K562 (cell line): ENCODE data around the gene GRB2. TPM values are rescaled to one million over a fixed set of nuclear protein-coding genes. Genes with fewer than 3 reads are reported as not detected.

Experiments
- ATF7 ChIP-seq: fragments of 450-650 bp; IDR thresholded peaks from 2 replicates; pipeline ENCODE4 v1.7.1; 2014; ENCODE audit warnings: mild to moderate bottlenecking, moderate library complexity
- GATA2 ChIP-seq: sonication (generic); formaldehyde crosslinking; IDR thresholded peaks from 2 replicates; pipeline ENCODE4 v1.4.0; 2020; ENCODE audit warnings: mild to moderate bottlenecking, missing genetic modification reagents
- HDAC2 ChIP-seq: fragments of 450-650 bp; IDR thresholded peaks from 2 replicates; pipeline ENCODE4 v1.6.1; 2016; ENCODE audit warnings: mild to moderate bottlenecking
- MAFG ChIP-seq: fragments of 450-650 bp; conservative IDR thresholded peaks from 2 replicates; pipeline ENCODE4 v1.6.1; 2016; ENCODE audit warnings: missing genetic modification characterization, missing compliant biosample characterization
- MTA1 ChIP-seq: fragments of 450-650 bp; IDR thresholded peaks from 2 replicates; pipeline ENCODE4 v1.6.1; 2017; ENCODE audit warnings: borderline replicate concordance
- TRIM24 ChIP-seq, 2 experiments: fragments of 450-650 bp; IDR thresholded peaks; 2 replicates each; pipeline ENCODE4 v1.6.1; 2016
- ZNF121 ChIP-seq: sonication (generic); formaldehyde crosslinking; conservative IDR thresholded peaks from 2 replicates; pipeline ENCODE4 v1.8.0; 2022; ENCODE audit warnings: missing genetic modification reagents
- ZNF384 ChIP-seq: IDR thresholded peaks from 2 replicates; pipeline ENCODE4 v1.6.1; 2012; ENCODE audit warnings: low read depth, low read length, improper control_type of control experiment
- polyA plus RNA-seq, 8 experiments: library from polyadenylated mRNA; depleted of rRNA in 4 of 8; stranded (reverse) in 5 of 8; unstranded in 3 of 8; fragments of >200 nt; fragmentation: Nextera tagmentation in 2 of 8; fragmentation: Illumina TruSeq in 1 of 8; extraction: Ambion mirVana in 2 of 8; extraction: Trizol in 1 of 8; gene quantifications; 2 replicates each; pipeline versions ENCODE4 v1.2.1 to v1.2.3, GENCODE V29; 2011 to 2014; ENCODE audit warnings: inconsistent platforms in 1 of 8, missing spikeins in 1 of 8
- total RNA-seq, 7 experiments: library from RNA; depleted of rRNA in 6 of 7; stranded (reverse); fragments of >200 nt in 6 of 7; fragmentation: Illumina TruSeq in 2 of 7; extraction: Trizol in 2 of 7; gene quantifications; 2 replicates each; pipeline versions ENCODE4 v1.2.1 to v1.2.3, GENCODE V29; 2011 to 2021; ENCODE audit warnings: low replicate concordance in 1 of 7
- TF ChIP-seq, protein P1 (sequence below), 2 experiments: fragments of 450-650 bp; IDR thresholded peaks; 2 replicates each; pipeline ENCODE4 v1.6.1; 2018; ENCODE audit warnings: mild to moderate bottlenecking in 2 of 2, low read depth in 1 of 2; ENCODE audit not compliant: partially characterized antibody in 2 of 2
- TF ChIP-seq, protein P2 (sequence below): sonication (generic); IDR thresholded peaks from 2 replicates; pipeline ENCODE4 v1.6.1; 2016
- TF ChIP-seq, protein P3 (sequence below): fragments of 450-650 bp; IDR thresholded peaks from 2 replicates; pipeline ENCODE4 v1.6.1; 2016; ENCODE audit warnings: antibody characterized with exemption
- TF ChIP-seq, protein P4 (sequence below): fragments of 450-650 bp; IDR thresholded peaks from 2 replicates; pipeline ENCODE4 v1.6.1; 2017; ENCODE audit warnings: antibody characterized with exemption

Gene GRB2
- total and polyA plus RNA-seq, 9 of the 15 experiments (the other 6 are each of a cell fraction or from before 2014, with no cell fraction given) = 57.2 to 136 (median 84.8) TPM

DNA sequence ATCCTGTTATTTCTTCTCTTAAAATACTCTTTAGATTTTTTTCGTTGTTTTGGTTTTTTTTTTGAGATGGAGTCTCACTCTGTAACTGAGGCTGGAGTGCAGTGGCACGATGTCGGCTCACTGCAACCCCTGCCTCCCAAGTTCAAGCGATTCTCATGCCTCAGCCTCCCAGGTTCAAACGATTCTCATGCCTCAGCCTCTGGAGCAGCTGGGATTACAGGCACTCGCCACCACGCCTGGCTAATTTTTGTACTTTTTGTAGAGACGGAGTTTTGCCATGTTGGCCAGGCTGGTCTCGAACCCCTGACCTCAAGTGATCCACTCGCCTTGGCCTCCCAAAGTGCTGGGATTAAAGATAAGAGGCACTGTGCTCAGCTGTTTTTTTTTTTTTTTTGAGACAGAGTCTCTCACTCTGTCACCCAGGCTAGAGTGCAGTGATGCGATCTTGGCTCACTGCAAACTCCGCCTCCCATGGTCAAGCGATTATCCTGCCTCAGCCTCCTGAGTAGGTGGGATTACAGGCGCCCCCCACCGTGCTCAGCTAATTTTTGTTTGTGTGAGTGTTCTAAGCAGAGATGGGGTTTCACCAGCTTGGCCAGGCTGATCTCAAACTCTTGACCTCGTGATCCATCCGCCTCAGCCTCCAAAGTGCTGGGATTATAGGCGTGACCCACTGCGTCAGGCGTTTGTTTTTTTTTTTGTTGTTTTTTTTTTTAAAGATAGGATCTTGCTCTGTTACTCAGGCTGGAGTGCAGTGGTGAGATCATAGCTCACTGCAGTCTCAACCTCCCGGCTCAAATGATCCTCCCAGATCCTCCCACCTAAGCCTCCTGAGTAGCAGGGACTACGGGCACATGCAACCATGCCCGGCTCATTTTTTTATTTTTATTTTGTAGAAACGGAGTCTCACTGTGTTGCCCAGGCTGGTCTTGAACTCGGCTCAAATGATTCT lies 37.4 kb downstream of the GRB2 start (continued):
- TF ChIP-seq, protein P1, sequence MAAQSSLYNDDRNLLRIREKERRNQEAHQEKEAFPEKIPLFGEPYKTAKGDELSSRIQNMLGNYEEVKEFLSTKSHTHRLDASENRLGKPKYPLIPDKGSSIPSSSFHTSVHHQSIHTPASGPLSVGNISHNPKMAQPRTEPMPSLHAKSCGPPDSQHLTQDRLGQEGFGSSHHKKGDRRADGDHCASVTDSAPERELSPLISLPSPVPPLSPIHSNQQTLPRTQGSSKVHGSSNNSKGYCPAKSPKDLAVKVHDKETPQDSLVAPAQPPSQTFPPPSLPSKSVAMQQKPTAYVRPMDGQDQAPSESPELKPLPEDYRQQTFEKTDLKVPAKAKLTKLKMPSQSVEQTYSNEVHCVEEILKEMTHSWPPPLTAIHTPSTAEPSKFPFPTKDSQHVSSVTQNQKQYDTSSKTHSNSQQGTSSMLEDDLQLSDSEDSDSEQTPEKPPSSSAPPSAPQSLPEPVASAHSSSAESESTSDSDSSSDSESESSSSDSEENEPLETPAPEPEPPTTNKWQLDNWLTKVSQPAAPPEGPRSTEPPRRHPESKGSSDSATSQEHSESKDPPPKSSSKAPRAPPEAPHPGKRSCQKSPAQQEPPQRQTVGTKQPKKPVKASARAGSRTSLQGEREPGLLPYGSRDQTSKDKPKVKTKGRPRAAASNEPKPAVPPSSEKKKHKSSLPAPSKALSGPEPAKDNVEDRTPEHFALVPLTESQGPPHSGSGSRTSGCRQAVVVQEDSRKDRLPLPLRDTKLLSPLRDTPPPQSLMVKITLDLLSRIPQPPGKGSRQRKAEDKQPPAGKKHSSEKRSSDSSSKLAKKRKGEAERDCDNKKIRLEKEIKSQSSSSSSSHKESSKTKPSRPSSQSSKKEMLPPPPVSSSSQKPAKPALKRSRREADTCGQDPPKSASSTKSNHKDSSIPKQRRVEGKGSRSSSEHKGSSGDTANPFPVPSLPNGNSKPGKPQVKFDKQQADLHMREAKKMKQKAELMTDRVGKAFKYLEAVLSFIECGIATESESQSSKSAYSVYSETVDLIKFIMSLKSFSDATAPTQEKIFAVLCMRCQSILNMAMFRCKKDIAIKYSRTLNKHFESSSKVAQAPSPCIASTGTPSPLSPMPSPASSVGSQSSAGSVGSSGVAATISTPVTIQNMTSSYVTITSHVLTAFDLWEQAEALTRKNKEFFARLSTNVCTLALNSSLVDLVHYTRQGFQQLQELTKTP (IDR thresholded peaks at IDR 0.05; ENCODE audit: low read depth in 1 of 2, partially characterized antibody in 2 of 2) = peak in 1 of 2 experiments; percentile 20
- TF ChIP-seq, protein P2, sequence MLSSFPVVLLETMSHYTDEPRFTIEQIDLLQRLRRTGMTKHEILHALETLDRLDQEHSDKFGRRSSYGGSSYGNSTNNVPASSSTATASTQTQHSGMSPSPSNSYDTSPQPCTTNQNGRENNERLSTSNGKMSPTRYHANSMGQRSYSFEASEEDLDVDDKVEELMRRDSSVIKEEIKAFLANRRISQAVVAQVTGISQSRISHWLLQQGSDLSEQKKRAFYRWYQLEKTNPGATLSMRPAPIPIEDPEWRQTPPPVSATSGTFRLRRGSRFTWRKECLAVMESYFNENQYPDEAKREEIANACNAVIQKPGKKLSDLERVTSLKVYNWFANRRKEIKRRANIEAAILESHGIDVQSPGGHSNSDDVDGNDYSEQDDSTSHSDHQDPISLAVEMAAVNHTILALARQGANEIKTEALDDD = peak; percentile 67
- TF ChIP-seq ZNF121 (CRISPR knock-in tag) = peak; percentile 38; the same call in 1 of the 2 replicates
- peak; percentile 50; the same call in 1 of the 2 replicates for TF ChIP-seq MAFG (tag)
- 0 out of 2 replicates have a peak, but pooled peaks have one; percentile 56 for TF ChIP-seq MTA1
- peak; percentile 90 for TF ChIP-seq ZNF384
- TF ChIP-seq, protein P3, sequence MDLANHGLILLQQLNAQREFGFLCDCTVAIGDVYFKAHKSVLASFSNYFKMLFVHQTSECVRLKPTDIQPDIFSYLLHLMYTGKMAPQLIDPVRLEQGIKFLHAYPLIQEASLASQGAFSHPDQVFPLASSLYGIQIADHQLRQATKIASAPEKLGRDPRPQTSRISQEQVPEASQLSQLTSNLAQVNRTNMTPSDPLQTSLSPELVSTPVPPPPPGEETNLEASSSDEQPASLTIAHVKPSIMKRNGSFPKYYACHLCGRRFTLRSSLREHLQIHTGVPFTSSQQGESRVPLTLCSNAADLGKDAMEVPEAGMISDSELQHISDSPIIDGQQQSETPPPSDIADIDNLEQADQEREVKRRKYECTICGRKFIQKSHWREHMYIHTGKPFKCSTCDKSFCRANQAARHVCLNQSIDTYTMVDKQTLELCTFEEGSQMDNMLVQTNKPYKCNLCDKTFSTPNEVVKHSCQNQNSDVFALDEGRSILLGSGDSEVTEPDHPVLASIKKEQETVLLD = 0 out of 2 replicates have a peak, but pooled peaks have one; percentile 70
- peak; percentile 47 for TF ChIP-seq GATA2
- peak; percentile 43 to 56; a peak in 1 of 4 replicates for TF ChIP-seq TRIM24 (IDR thresholded peaks at IDR 0.05)
- TF ChIP-seq, protein P4, sequence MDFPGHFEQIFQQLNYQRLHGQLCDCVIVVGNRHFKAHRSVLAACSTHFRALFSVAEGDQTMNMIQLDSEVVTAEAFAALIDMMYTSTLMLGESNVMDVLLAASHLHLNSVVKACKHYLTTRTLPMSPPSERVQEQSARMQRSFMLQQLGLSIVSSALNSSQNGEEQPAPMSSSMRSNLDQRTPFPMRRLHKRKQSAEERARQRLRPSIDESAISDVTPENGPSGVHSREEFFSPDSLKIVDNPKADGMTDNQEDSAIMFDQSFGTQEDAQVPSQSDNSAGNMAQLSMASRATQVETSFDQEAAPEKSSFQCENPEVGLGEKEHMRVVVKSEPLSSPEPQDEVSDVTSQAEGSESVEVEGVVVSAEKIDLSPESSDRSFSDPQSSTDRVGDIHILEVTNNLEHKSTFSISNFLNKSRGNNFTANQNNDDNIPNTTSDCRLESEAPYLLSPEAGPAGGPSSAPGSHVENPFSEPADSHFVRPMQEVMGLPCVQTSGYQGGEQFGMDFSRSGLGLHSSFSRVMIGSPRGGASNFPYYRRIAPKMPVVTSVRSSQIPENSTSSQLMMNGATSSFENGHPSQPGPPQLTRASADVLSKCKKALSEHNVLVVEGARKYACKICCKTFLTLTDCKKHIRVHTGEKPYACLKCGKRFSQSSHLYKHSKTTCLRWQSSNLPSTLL = peak; percentile 89
- TF ChIP-seq ATF7 = peak; percentile 95
- peak; percentile 84; the same call in 1 of the 2 replicates for TF ChIP-seq HDAC2
